ENCODE results near the gene TSPAN33.

GRCh38 chr7:129095258-129095657 lies 49.2 kb upstream of the TSPAN33 start:
- TF ChIP-seq, protein P1, sequence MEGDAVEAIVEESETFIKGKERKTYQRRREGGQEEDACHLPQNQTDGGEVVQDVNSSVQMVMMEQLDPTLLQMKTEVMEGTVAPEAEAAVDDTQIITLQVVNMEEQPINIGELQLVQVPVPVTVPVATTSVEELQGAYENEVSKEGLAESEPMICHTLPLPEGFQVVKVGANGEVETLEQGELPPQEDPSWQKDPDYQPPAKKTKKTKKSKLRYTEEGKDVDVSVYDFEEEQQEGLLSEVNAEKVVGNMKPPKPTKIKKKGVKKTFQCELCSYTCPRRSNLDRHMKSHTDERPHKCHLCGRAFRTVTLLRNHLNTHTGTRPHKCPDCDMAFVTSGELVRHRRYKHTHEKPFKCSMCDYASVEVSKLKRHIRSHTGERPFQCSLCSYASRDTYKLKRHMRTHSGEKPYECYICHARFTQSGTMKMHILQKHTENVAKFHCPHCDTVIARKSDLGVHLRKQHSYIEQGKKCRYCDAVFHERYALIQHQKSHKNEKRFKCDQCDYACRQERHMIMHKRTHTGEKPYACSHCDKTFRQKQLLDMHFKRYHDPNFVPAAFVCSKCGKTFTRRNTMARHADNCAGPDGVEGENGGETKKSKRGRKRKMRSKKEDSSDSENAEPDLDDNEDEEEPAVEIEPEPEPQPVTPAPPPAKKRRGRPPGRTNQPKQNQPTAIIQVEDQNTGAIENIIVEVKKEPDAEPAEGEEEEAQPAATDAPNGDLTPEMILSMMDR (IDR thresholded peaks at IDR 0.05; ENCODE audit: borderline replicate concordance, extremely low read depth, low read length, poor library complexity, severe bottlenecking): no peak
- TF ChIP-seq EZH2 (IDR thresholded peaks at IDR 0.05; ENCODE audit: borderline replicate concordance, low read depth, low read length, severe bottlenecking): no peak
